HG02884 (cell line): ENCODE measurements around the gene ZNF540.
"Not testable (repeated sequence)": the region's sequence is repeated elsewhere in the genome, so short reads cannot be mapped to it uniquely, and the experiment has no call there.

ENCODE experiments used
- ATAC-seq: cut with Tn5 transposase; IDR thresholded peaks from one replicate; pipeline ENCODE4 v1.9.1; 2021; ENCODE audit warnings: mild to moderate bottlenecking, moderate library complexity; ENCODE audit not compliant: unreplicated experiment

ZNF540 gene

GRCh38 chr19:37594304-37594981 lies at the start of gene ZNF540, which contains the start of gene ZNF571:
Gene ZNF540, plus strand, starts transcription at chr19:37594876. Its CDS starts 3,572 bp downstream, at chr19:37598448.
Gene ZNF571, minus strand, starts transcription at chr19:37594792. Its CDS starts 8,116 bp downstream, at chr19:37586676.
- peak; percentile 97 for ATAC-seq

GRCh38 chr19:37551129-37551993 lies 43.3 kb upstream of the ZNF540 start:
- ATAC-seq: no peak

- no peak for ATAC-seq
Measured at GRCh38 chr19:37563518-37563917, 31.2 kb upstream of the ZNF540 start.

- ATAC-seq: no peak
Measured at GRCh38 chr19:37564624-37565369, 29.9 kb upstream of the ZNF540 start.

GRCh38 chr19:37565370-37565669 lies 29.4 kb upstream of the ZNF540 start:
- no peak for ATAC-seq

DNA sequence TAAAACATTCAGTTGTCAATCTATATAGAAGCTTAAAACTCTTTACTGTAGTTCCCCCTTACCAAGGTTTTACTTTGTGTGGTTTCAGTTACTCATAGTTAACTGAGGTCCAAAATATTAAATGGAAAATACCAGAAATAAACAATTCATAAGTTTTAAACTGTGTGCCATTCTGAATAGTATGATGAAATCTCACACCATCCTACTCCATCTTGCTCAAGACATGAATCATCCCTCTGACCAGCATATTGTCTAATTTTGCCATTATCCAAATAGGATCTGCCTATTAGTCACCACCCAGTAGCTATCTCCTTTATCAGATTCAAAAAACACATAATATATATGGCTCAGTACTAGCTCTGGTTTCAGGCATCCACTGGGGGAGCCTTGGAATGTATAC lies 22.5 kb upstream of the ZNF540 start:
- ATAC-seq: no peak

DNA sequence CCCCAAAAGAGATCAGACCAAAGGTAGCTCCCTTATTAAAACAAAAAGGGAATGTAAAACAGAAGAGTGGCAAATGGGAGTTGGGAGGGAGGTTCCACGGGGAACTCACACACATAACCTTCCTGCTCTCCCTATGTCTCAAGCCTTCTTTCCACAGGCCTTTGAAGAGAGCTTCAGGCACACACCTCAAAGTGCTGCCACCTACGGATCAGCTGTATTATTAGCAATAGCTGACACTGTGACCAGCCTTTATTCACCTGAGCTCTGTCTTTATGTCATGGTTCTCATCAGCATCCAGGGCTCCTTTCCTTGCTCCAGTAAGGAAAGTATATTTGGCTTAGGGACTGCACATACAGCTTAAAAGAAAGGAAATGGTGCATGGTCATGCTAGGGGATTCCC lies 11.3 kb upstream of the ZNF540 start:
- ATAC-seq: no peak

DNA sequence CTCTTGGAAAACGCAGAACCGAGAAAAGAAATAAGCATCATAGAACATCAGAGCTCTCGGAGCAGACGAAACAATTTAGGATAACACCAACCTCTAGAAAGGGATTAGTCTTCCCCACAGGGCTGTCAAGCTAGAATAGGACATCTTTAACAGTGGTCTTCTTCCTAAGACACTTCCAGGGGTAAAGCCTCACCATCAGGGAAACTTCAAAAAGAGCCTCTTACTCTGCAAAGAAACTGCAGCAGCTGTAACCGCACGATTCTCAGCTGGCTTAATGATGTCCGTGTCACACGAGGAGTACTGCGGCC lies 726 bp upstream of the ZNF540 start:
- ATAC-seq: no peak

- peak; percentile 37 for ATAC-seq
Measured at GRCh38 chr19:37594982-37595382, 306 bp downstream of the ZNF540 start.

- no peak for ATAC-seq
Measured at GRCh38 chr19:37635076-37636056, 40.7 kb downstream of the ZNF540 start.

GRCh38 chr19:37654118-37654517 lies 59.4 kb downstream of the ZNF540 start:
- no peak for ATAC-seq

GRCh38 chr19:37654629-37655300 lies 60.1 kb downstream of the ZNF540 start:
- peak; percentile 34 for ATAC-seq

DNA sequence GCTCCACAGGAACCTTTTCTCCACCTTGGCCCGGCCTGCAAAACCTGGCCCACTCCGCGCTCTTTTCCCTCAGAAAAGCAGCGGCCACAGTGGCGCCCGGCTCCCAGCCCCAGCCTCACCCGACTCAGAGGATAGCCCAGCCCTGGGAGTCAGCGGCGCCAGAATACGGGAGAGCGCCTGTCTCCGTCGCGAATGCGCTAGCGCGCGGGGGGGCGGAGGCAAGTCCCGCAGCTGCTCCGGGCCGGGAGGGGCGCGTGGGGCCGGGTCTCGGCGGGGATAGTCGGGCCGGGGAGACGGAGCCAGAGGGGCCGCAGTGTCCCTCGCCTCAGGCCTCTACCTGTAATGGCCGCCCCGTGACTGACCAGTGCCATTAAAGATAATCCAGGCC lies 60.6 kb downstream of the ZNF540 start, which contains the start of gene ZFP30:
ZFP30 (minus strand) TSS at position 165 of the 388 bp plus-strand sequence. CDS start 7,643 bp downstream, outside the sequence.
- peak; percentile 46 for ATAC-seq

GRCh38 chr19:37655689-37656371 lies 61.2 kb downstream of the ZNF540 start:
- ATAC-seq: peak; percentile 53

DNA sequence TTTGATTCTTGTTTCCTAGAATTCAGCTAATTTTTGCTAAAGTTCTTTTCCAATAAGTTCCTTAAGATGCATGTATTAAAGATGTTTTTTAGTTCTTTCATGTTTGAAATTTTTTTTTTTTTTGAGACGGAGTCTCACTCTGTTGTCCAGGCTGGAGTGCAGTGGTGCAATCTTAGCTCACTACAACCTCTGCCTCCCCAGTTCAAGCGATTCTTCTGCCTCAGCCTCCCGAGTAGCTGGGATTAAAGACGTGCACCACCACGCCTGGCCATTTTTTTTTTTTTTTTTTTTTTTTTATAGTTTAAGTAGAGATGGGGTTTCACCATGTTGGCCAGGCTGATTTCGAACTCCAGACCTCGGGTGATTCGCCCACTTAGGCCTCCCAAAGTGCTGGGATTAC lies 62.5 kb downstream of the ZNF540 start:
- ATAC-seq: not testable (repeated sequence)
